OCI-LY7 (cell line): ENCODE results near the gene MACROD1. TPM values are rescaled to one million over a fixed set of nuclear protein-coding genes. Genes with fewer than 3 reads are reported as not detected.

Experiments used
- BruUV-seq: library from RNA; stranded (reverse); fragments of 400-500 nt; replicated peaks from 2 replicates; lab custom pipeline; 2021; lab: Mats Ljungman, UMichigan
- CTCF ChIA-PET: fragments of 300-600 bp; sonication (Branson Sonifier 250); formaldehyde crosslinking; loops from one replicate; lab custom pipeline; 2022; ENCODE audit warnings: antibody characterized with exemption; ENCODE audit not compliant: unreplicated experiment; lab: Charles Lee
- POLR2A ChIA-PET: fragments of 300-600 bp; sonication (Branson Sonifier 250); formaldehyde crosslinking; loops from one replicate; lab custom pipeline; 2022; ENCODE audit warnings: antibody characterized with exemption; lab: Charles Lee
- DNase-seq: peaks from one replicate; pipeline ENCODE4 v3.0.0-alpha.2; 2015; ENCODE audit warnings: low spot score
- H2AFZ ChIP-seq: fragments of 200-600 bp; sonication (generic), shearing (Covaris generic); 2 replicates; pipeline ENCODE4 v1.6.1; 2014; ENCODE audit warnings: mild to moderate bottlenecking, antibody characterized with exemption, low read length, moderate library complexity
- H3K27ac ChIP-seq: fragments of 200-600 bp; sonication (generic); 2 replicates; pipeline ENCODE4 v1.5.1; 2014; ENCODE audit warnings: mixed run types, low read depth, mild to moderate bottlenecking, moderate library complexity, low read length, inconsistent platforms; ENCODE audit not compliant: poor library complexity, severe bottlenecking
- H3K36me3 ChIP-seq: fragments of 200-600 bp; sonication (generic); 2 replicates; pipeline ENCODE4 v1.6.1; 2014; ENCODE audit warnings: mild to moderate bottlenecking, antibody characterized with exemption, low read length, moderate library complexity, mixed read lengths; ENCODE audit not compliant: insufficient read depth
- H3K4me1 ChIP-seq: fragments of 200-600 bp; sonication (generic); 2 replicates; pipeline ENCODE4 v1.5.1; 2014; ENCODE audit warnings: mild to moderate bottlenecking, low read length; ENCODE audit not compliant: insufficient read depth, poor library complexity, severe bottlenecking
- H3K4me2 ChIP-seq: fragments of 200-600 bp; sonication (generic); 2 replicates; pipeline ENCODE4 v1.6.1; 2014; ENCODE audit warnings: mild to moderate bottlenecking, low read length
- H3K4me3 ChIP-seq: fragments of 200-600 bp; sonication (generic); 2 replicates; pipeline ENCODE4 v1.5.1; 2014; ENCODE audit warnings: mild to moderate bottlenecking, low read depth, low read length; ENCODE audit not compliant: poor library complexity, severe bottlenecking
- H3K79me2 ChIP-seq: fragments of 200-600 bp; sonication (generic); 2 replicates; pipeline ENCODE4 v1.6.1; 2016; ENCODE audit warnings: low read depth, mild to moderate bottlenecking, low read length, moderate library complexity, mixed read lengths; ENCODE audit not compliant: insufficient read depth
- H3K9me2 ChIP-seq: fragments of 200-600 bp; sonication (generic); 2 replicates; pipeline ENCODE4 v1.6.1; 2016; ENCODE audit warnings: mild to moderate bottlenecking, low read length, mixed read lengths; ENCODE audit not compliant: insufficient read depth
- H3K9me3 ChIP-seq: fragments of 200-600 bp; sonication (generic); 2 replicates; pipeline ENCODE4 v1.6.1; 2014; ENCODE audit warnings: mild to moderate bottlenecking, mixed run types, low read length, mixed read lengths
- H4K20me1 ChIP-seq: fragments of 200-600 bp; sonication (generic); 2 replicates; pipeline ENCODE4 v1.6.1; 2014; ENCODE audit warnings: mild to moderate bottlenecking, antibody characterized with exemption, low read length, moderate library complexity, mixed read lengths; ENCODE audit not compliant: insufficient read depth
- CTCF ChIP-seq: fragments of 200-600 bp; sonication (generic); conservative IDR thresholded peaks from 2 replicates; pipeline ENCODE4 v1.5.1; 2014; ENCODE audit warnings: mild to moderate bottlenecking, antibody characterized with exemption, low read length, moderate library complexity, mixed read lengths
- EZH2phosphoT487 ChIP-seq: fragments of 200-600 bp; sonication (generic); IDR thresholded peaks from 2 replicates; pipeline ENCODE4 v1.6.1; 2018; ENCODE audit warnings: low read depth, borderline replicate concordance, mild to moderate bottlenecking, mixed run types, antibody characterized with exemption, low read length, moderate library complexity, mixed read lengths
- intact Hi-C: fragments of 100-400 bp; cut with micrococcal nuclease; formaldehyde crosslinking; loops from one replicate; pipeline ENCODE4 v1.10.0; 2022; ENCODE audit not compliant: unreplicated experiment
- total RNA-seq, 2 experiments: library from RNA; depleted of rRNA in 1 of 2; stranded (reverse); fragments of >200 nt in 1 of 2; shearing (Covaris generic) in 1 of 2; gene quantifications; 2 replicates each; pipeline ENCODE4 v1.2.3, GENCODE V29; 2014 to 2022

The MACROD1 gene
- total RNA-seq, 2 experiments from 2014 or later = 14.7 to 25.4 TPM

GRCh38 chr11:64070314-64070681 lies 95.6 kb downstream of the MACROD1 start:
- H3K4me2 ChIP-seq = no peak overlapping the region
- no peaks in the 10 kb centered on the region for H3K9me3 ChIP-seq
- DNase-seq = no peak
- H3K9me2 ChIP-seq = no peaks in the 10 kb centered on the region
- H4K20me1 ChIP-seq = no peaks in the 10 kb centered on the region
- TF ChIP-seq EZH2phosphoT487 = no peak
- TF ChIP-seq CTCF = no peak
- no peaks in the 10 kb centered on the region for H3K79me2 ChIP-seq
- H2AFZ ChIP-seq = no peak overlapping the region
- no peaks in the 10 kb centered on the region for H3K36me3 ChIP-seq
- no peak overlapping the region for H3K27ac ChIP-seq
- POLR2A ChIA-PET = no interaction called here
- CTCF ChIA-PET = no interaction called here
- H3K4me1 ChIP-seq = no peaks in the 10 kb centered on the region
- H3K4me3 ChIP-seq = no peak overlapping the region
- BruUV-seq = no TSS peak
- intact Hi-C loops = no loop called here

- H2AFZ ChIP-seq = no peak overlapping the region
- no peaks in the 10 kb centered on the region for H3K9me2 ChIP-seq
- H3K4me3 ChIP-seq = no peak overlapping the region
- H3K36me3 ChIP-seq = no peaks in the 10 kb centered on the region
- no peaks in the 10 kb centered on the region for H3K9me3 ChIP-seq
- intact Hi-C loops = no loop called here
- TF ChIP-seq CTCF (no peak), EZH2phosphoT487 (no peak)
- H3K4me2 ChIP-seq = no peak overlapping the region
- no TSS peak for BruUV-seq
- H4K20me1 ChIP-seq = no peaks in the 10 kb centered on the region
- ChIA-PET CTCF (no interaction called here), POLR2A (interaction anchor here (0.5 kb wide), 1 partner anchor 22 kb away, joined by 3 read pairs; no protein-coding TSS in a partner anchor)
- H3K27ac ChIP-seq = no peak overlapping the region
- no peaks in the 10 kb centered on the region for H3K79me2 ChIP-seq
- DNase-seq = no peak
- H3K4me1 ChIP-seq = no peaks in the 10 kb centered on the region
Observed at GRCh38 chr11:64069401-64070313, 96.3 kb downstream of the MACROD1 start.
